ENCODE data around the gene GJB3. TPM values are rescaled to one million over a fixed set of nuclear protein-coding genes. Genes with fewer than 3 reads are reported as not detected.

GJB3 gene
- total RNA-seq, 2 donors from 2014 or later = 5.4 to 7.1 TPM

GRCh38 chr1:34774957-34775356 is 6.1 kb upstream of the GJB3 start:
- H3K4me1 ChIP-seq (replicated peaks) = no peaks in the 10 kb centered on the region
- intact Hi-C loops (cut with DNase I) = no loop called here
- no peak for DNase-seq (ENCODE audit: low spot score)
- no peak overlapping the region for H3K4me3 ChIP-seq
- TF ChIP-seq CTCF (IDR thresholded peaks at IDR 0.05) (no peak), POLR2A (IDR thresholded peaks at IDR 0.05) (no peak), POLR2AphosphoS5 (IDR thresholded peaks at IDR 0.05) (no peak)
- H3K9me3 ChIP-seq = no peaks in the 10 kb centered on the region
- 82% methylated on average over 8 of the region's 8 CpGs for WGBS
- no peaks in the 10 kb centered on the region for H3K27me3 ChIP-seq (replicated peaks; ENCODE audit: insufficient read depth)
- no peak overlapping the region for H3K27ac ChIP-seq
- no peaks in the 10 kb centered on the region for H3K36me3 ChIP-seq

DNA sequence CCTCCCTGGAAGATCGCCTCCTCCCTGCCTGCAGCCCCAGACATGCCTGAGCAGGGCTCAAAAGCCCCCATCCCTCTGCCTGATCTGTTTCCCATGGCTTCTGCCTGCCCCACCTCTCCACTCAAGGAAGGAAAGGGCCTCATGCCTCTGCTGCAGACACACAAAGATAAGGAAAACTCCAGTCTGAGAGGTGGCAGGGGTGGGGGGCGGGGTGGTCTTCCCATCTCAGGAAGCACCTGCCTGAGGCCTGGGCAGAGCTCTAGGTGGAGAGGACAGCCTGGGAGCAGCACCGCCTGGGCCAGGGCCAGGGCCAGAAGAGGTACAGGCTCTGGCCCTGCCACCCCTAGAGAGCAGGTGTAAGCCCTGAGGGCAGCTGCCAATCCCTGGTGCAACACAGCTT is 4.1 kb upstream of the GJB3 start:
- H3K36me3 ChIP-seq = no peaks in the 10 kb centered on the region
- no peaks in the 10 kb centered on the region for H3K9me3 ChIP-seq
- H3K27me3 ChIP-seq (replicated peaks; ENCODE audit: insufficient read depth) = no peaks in the 10 kb centered on the region
- 61% methylated on average over 3 of the region's 3 CpGs for WGBS
- intact Hi-C loops (cut with DNase I) = no loop called here
- no peak for DNase-seq (ENCODE audit: low spot score)
- no peak overlapping the region for H3K4me3 ChIP-seq
- H3K27ac ChIP-seq = no peak overlapping the region
- peaks cover 6% of the 10 kb centered on the region for H3K4me1 ChIP-seq (replicated peaks)
- TF ChIP-seq POLR2AphosphoS5 (IDR thresholded peaks at IDR 0.05) (no peak), CTCF (IDR thresholded peaks at IDR 0.05) (no peak), POLR2A (IDR thresholded peaks at IDR 0.05) (no peak)

DNA sequence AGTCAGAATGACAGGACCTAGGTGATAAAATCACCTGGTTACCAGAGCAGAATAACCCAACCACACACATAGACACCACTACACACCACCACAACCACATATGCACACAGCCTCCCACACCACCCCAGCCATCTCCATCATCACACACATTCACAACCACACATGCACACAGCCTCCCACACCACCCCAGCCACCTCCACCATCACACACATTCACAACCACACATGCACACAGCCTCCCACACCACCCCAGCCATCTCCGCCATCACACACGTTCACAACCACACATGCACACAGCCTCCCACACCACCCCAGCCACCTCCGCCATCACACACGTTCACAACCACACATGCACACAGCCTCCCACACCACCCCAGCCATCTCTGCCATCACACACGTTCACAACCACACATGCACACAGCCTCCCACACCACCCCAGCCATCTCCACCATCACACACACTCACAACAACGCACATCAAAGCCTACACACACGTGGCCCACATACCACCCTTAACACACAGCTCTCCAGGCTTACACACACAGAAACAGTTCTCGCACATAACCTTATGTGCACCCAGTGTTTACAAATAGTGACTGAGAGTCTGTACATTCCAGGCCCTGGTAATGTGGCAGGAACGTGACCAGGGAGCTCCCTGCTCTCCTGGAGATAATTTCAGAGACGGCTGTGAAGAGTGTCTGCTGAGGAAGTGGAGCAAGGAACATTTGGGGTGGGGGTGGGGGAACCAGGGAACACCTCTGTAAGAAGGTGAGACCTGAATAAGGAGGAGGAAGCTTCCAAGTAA is 3.3 kb upstream of the GJB3 start:
- no peak for DNase-seq (ENCODE audit: low spot score)
- no peak for TF ChIP-seq CTCF (IDR thresholded peaks at IDR 0.05)
- TF ChIP-seq POLR2A (IDR thresholded peaks at IDR 0.05) = no peak
- TF ChIP-seq POLR2AphosphoS5 (IDR thresholded peaks at IDR 0.05) = no peak
- intact Hi-C loops (cut with DNase I) = no loop called here
- H3K36me3 ChIP-seq = no peaks in the 10 kb centered on the region
- H3K9me3 ChIP-seq = no peaks in the 10 kb centered on the region
- no peak overlapping the region for H3K4me3 ChIP-seq
- peaks cover 6% of the 10 kb centered on the region for H3K4me1 ChIP-seq (replicated peaks)
- WGBS = 64% methylated on average over 10 of the region's 10 CpGs
- no peak overlapping the region for H3K27ac ChIP-seq
- no peaks in the 10 kb centered on the region for H3K27me3 ChIP-seq (replicated peaks; ENCODE audit: insufficient read depth)

- TF ChIP-seq POLR2AphosphoS5 (IDR thresholded peaks at IDR 0.05) (no peak), CTCF (IDR thresholded peaks at IDR 0.05) (no peak), POLR2A (IDR thresholded peaks at IDR 0.05) (no peak)
- Histone ChIP-seq H3K27me3 (replicated peaks; ENCODE audit: insufficient read depth) (no peaks in the 10 kb centered on the region), H3K27ac (no peak overlapping the region), H3K4me3 (no peak overlapping the region), H3K9me3 (no peaks in the 10 kb centered on the region), H3K36me3 (no peaks in the 10 kb centered on the region), H3K4me1 (replicated peaks) (peaks cover 6% of the 10 kb centered on the region)
- 75% methylated on average over 6 of the region's 6 CpGs for WGBS
- no peak for DNase-seq (ENCODE audit: low spot score)
- intact Hi-C loops (cut with DNase I) = no loop called here
These were observed 2.6 kb upstream of the GJB3 start for GRCh38 chr1:34778381-34778780.

GRCh38 chr1:34779005-34779404 is 2.0 kb upstream of the GJB3 start:
- no peaks in the 10 kb centered on the region for H3K36me3 ChIP-seq
- no peak overlapping the region for H3K27ac ChIP-seq
- no peaks in the 10 kb centered on the region for H3K9me3 ChIP-seq
- 90% methylated on average over 5 of the region's 5 CpGs for WGBS
- no peak for TF ChIP-seq POLR2AphosphoS5 (IDR thresholded peaks at IDR 0.05)
- TF ChIP-seq POLR2A (IDR thresholded peaks at IDR 0.05) = no peak
- no peak for TF ChIP-seq CTCF (IDR thresholded peaks at IDR 0.05)
- DNase-seq (ENCODE audit: low spot score) = no peak
- intact Hi-C loops (cut with DNase I) = no loop called here
- H3K27me3 ChIP-seq (replicated peaks; ENCODE audit: insufficient read depth) = no peaks in the 10 kb centered on the region
- H3K4me1 ChIP-seq (replicated peaks) = peaks cover 6% of the 10 kb centered on the region
- H3K4me3 ChIP-seq = no peak overlapping the region
